HG03520 (cell line): ENCODE data around the gene LMNA.
"Not testable (repeated sequence)": the region's sequence is repeated elsewhere in the genome, so short reads cannot be mapped to it uniquely, and the experiment has no call there.

Source experiments
- ATAC-seq: cut with Tn5 transposase; IDR thresholded peaks from one replicate; pipeline ENCODE4 v1.9.1; 2021; ENCODE audit warnings: mild to moderate bottlenecking, moderate library complexity; ENCODE audit not compliant: unreplicated experiment

Gene LMNA

DNA sequence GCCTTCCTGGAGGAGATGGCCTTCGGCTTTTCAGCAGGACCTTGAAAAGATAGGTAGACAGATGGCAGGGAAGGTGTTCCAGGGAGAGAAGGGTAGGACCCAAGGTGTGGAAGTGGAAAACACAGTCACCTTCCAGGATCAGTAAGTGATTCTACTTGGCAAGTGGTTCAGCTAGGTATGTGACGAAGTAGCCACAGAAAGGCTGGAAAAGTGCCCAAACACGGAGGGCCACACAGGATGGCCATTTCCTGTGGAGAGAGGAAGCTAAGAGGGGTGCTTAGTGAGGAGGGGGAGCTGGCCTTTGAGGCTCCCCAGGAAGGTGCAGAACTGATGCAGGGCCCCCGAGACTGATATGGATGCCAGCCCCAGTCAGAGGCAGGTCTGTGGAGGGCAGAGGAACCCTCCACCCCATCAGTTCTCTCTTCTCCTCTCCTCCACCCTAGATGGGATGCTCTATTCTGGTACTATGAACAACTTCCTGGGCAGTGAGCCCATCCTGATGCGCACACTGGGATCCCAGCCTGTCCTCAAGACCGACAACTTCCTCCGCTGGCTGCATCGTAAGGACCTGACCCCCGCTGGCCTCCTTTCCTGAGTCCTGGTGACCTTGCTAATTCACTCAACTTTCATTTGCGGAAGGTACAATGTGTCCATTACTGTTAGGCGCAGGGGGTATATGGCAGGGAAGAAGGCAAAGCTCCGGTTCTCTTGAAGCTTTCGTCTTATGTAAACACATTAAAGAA lies 45.7 kb downstream of the LMNA start:
- no peak for ATAC-seq

DNA sequence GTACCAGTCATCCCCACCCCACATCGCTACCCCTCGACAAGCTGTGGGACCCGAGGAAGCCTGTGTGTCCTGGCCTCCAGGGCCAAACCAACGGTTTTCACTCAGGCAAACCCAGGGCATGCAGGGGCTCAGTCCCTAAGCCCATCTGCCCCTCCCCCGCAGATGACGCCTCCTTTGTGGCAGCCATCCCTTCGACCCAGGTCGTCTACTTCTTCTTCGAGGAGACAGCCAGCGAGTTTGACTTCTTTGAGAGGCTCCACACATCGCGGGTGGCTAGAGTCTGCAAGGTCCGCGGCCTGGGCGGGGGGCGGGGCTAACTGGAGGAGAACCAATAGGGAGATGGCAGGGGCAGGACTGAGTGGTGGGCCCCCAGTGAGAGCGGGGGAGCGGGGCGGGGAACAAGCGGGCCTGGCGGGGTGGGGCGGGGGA lies 46.2 kb downstream of the LMNA start:
- no peak for ATAC-seq

DNA sequence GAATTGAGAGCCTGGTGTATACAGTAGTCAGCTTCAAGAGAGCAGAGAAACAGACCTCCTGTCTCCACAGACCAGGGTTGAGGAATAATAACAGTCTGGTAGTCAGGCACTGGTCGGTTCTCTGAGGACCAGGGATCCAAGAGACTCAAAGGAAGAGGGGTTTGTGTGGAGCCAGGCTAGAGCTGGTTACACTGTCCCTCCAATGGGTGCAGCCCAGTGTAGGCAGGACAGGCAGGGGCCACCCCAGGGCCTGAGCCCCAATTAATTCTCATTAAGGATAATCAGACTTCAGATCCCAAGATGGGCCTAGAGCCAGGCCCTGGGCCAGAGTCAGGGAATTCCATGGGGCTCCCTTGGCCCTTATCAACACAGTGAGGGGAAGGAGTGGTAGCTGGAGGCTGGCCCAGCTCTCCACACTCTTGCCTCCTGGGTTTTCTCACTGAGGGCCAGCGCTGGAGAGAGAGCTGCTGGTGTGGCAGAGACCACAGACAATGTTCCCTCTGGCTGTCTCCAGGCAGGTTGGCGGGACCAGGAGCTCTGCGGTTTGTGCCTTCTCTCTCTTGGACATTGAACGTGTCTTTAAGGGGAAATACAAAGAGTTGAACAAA lies 48.0 kb downstream of the LMNA start:
- ATAC-seq: no peak

DNA sequence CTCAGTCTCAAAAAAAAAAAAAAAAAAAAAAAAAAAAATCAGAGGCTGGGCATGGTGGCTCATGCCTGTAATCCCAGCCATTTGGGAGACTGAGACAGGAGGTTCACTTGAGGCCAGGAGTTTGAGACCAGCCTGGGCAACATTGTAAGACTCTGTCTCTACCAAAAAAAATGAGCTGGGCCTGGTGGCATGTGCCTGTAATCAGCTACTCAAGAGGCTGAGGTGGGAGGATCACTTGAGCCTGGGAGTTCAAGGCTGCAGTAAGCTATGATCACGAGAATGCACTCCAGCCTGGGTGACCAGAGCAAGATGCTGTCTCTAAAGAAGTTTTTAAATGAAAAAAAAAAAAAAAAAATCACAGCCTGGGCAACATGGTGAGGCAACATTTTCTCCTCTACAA lies 49.2 kb downstream of the LMNA start:
- no peak for ATAC-seq

DNA sequence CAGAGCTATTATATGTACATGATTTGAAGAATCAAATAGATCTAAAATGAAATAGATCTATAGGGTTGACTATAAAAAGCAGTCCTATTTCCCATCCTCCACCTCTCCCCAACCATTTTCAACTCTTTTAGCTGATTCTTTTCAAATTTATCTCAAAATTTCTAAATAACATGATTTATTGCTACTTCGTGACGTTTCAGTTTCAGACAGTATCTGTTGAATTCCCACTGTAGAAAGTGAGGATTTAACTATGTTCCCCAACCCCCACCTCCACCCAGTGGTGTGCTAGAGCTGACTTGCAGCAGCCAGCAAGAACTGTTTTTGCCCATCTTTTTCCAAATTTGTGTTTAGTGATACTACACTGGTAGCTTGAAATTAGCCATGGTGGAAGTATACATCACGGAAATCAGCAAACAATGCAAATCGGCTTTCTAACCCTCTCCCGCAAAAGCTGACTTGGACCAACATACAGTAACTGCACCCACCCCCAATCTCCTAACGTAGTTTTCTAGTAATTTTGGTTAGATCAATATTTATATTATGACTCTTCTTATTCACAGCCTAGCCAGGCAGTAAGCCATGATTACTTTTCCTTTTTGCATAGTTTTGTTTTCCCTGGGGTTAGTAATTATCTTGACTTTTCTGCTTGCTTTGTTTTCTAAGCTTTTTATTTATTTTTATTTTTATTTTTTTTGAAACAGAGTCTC lies 49.8 kb downstream of the LMNA start:
- ATAC-seq: no peak

DNA sequence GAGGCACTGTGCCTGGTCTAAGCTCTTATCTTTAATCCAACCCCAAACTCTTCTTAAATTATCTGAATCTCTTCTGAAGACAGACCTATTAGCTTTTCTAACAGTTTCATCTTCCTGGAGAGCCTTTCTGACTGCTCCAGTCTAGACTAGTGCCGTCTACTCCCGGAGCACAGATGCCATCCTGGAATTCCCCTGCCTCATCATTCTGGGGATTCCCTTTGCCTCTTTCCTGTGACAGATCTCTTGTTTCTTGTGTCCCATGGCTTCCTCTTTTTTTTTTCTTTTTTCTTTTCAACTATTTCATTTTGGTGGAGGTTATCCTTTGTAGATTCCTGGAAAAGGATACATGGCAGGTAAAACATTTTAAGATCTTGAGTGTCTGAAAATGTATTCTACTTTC lies 50.6 kb downstream of the LMNA start:
- ATAC-seq: no peak

DNA sequence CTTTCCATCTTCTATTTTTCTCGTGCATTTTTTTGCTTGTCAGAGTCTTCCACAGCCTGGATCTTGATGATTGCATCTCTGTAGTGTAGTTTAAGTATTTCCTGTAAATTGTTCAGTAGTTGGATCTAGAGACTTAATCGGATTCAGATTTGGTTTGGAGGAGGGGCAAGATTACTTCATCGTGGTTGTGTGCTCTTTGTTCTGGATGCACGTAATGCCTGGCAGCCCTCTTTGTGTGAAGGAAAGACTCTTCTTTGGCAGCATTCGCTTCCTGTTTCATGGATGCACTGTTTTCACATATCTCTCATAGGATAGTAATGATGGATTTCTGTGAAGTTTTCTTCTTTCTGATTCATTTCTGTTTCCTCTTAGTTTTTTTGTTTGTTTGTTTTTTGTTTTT lies 53.0 kb downstream of the LMNA start:
- no peak for ATAC-seq

DNA sequence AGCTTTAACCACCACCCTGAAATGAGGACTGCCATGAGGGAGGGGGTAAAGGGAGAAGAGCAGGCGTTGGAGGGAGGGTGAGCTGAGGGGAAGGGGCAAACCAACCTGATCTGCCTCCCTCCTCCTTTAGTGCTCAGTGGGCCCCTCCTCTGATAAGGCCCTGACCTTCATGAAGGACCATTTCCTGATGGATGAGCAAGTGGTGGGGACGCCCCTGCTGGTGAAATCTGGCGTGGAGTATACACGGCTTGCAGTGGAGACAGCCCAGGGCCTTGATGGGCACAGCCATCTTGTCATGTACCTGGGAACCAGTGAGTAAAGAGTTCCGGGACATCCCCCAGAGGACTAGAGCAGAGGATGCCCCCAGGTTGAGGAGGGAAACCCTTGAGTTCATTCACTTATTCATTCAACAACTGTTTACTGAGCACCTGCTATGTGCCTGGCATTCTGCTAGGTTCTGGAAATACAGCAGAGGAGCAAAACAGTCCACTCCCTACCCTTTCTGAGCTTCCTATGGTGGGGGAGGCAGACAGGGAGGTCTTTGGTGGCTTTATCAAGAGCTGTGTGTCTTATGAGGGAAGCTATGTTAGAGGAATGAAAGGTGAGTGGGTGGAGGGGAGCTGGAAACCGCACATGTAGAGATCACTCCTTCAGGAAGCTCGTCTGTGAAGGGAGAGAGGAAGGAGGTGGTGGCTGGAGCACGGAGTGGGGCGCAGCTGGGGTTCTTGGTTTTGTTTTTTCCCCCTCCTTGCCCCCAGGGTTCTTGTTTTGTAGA lies 58.4 kb downstream of the LMNA start:
- no peak for ATAC-seq

DNA sequence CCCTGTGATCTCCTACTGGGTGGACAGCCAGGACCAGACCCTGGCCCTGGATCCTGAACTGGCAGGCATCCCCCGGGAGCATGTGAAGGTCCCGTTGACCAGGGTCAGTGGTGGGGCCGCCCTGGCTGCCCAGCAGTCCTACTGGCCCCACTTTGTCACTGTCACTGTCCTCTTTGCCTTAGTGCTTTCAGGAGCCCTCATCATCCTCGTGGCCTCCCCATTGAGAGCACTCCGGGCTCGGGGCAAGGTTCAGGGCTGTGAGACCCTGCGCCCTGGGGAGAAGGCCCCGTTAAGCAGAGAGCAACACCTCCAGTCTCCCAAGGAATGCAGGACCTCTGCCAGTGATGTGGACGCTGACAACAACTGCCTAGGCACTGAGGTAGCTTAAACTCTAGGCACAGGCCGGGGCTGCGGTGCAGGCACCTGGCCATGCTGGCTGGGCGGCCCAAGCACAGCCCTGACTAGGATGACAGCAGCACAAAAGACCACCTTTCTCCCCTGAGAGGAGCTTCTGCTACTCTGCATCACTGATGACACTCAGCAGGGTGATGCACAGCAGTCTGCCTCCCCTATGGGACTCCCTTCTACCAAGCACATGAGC lies 62.2 kb downstream of the LMNA start:
- ATAC-seq: no peak

DNA sequence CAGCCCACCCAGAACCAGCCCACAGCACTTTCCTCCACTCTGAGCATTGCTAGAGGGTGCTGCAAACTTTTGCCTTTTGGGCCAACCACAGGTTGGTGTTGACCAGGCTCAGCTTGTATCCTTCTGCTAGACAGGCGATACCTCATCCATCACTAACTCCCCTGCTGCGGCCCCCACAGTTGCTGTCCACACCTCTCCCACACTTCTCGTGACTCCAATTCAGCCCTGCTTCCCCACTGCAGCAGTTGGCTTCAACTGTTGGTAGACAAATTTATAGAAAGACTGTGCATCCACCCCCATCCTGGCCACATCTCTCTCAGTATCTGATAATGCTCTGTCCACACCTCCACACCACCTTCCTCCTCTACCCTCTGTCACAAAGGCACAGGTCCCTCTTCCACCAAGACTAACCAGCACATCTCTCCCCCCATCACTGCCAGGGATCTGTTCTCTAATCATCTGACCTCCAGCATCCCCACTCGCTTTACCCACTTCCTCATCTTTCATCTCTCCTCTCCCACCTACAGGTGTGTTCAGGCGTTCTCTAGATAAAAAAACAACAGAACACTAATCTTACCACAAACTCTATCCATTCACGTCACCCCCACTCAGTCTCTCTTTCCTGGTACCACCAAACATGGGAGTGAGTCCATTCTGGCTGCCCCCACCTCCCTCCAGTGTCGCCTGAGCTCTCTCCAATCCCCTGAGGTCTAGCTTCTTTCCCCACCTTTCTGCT lies 63.6 kb downstream of the LMNA start:
- ATAC-seq: no peak

DNA sequence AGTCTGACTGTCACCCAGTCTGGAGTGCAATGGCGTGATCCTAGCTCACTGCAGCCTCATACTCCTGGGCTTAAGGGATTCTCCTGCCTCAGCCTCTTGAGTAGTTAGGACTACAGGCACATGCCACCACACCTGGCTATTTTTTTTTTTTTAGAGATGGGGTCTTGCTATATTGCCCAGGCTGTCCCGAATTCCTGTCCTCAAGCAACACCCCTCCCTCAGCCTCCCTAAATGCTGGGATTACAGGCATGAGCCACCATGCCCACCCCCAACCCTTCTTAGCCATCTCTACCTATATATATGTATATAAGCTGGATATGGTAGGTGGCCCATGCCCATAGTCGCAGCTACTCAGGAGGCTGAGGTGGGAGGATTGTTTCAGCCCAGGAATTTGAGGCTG lies 66.0 kb downstream of the LMNA start:
- no peak for ATAC-seq

DNA sequence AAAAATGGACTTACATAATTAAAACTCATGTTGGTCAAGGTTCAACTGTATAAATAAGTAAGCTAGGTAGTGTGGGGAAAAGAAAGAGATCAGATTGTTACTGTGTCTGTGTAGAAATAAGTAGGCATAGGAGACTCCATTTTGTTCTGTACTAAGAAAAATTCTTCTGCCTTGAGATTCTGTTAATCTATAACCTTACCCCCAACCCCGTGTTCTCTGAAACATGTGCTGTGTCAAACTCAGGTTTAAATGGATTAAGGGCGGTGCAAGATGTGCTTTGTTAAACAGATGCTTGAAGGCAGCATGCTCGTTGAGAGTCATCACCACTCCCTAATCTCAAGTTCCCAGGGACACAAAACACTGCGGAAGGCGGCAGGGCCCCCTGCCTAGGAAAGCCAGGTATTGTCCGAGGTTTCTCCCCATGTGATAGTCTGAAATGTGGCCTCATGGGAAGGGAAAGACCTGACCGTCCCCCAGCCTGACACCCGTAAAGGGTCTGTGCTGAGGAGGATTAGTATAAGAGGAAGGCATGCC lies 66.9 kb downstream of the LMNA start:
- not testable (repeated sequence) for ATAC-seq

DNA sequence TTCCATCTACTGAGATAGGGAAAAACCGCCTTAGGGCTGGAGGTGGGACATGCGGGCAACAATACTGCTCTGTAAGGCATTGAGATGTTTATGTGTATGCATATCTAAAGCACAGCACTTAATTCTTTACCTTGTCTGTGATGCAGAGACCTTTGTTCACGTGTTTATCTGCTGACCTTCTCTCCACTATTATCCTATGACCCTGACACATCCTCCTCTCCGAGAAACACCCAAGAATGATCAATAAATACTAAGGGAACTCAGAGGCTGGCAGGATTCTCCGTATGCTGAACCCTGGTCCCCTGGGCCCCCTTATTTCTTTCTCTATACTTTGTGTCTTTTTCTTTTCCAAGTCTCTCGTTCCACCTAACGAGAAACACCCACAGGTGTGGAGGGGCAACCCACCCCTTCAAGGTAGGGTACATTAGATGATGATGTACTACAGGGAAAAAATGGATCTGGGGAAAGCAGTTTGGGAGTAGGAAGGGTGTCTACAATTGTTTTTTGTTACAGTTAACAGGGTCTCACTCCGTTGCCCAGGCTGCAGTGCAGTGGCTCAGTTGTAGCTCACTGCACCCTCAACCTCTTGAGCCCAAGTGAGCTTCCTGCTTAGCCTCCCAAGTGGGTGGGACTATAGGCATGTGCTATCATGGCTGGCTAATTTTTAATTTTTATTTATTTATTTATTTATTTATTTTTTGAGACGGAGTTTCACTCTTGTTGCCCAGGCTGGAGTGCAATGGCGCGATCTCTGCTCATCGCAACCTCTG lies 67.7 kb downstream of the LMNA start:
- not testable (repeated sequence) for ATAC-seq

DNA sequence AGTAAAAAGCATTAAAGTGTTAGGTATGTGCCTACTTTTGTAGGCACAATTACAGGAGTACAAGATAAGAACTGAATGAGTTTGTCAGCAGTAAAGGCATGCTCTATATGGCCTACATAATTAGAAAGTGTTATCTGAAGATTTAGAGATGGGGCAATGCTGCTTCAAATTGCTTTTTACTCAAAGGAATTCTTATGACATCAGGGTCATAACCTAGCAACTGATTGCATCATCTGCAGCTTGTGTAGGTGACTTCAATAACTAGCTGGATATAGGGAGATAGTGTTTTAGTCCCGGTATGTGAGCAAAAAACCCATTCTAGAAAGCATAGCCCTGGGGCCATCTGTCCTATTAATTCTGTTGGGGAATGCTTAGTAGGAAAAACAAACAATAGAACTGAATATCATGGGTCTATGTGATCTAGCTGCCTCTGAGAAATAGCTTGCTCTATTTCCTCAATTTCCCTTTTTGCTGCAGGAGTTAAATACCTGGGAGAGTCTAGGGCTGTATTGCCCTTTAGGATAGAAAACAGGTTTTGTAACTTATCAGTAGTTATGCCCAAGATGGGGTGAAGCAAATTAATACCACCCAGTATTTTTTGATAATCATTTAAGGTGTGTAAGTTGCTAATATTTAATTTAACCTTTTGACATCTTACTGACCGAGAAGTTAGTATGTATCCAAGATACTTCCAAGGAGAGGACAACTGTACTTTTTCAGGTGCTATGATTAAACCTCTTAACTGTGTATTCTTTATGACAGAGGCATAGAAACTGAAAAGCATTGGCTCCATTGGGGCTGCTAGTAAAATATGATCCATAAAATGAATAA lies 72.1 kb downstream of the LMNA start:
- not testable (repeated sequence) for ATAC-seq
